Measurements from ENCODE around the gene GC.
"Not testable (repeated sequence)": the region's sequence is repeated elsewhere in the genome, so short reads cannot be mapped to it uniquely, and the experiment has no call there.

GC gene

DNA sequence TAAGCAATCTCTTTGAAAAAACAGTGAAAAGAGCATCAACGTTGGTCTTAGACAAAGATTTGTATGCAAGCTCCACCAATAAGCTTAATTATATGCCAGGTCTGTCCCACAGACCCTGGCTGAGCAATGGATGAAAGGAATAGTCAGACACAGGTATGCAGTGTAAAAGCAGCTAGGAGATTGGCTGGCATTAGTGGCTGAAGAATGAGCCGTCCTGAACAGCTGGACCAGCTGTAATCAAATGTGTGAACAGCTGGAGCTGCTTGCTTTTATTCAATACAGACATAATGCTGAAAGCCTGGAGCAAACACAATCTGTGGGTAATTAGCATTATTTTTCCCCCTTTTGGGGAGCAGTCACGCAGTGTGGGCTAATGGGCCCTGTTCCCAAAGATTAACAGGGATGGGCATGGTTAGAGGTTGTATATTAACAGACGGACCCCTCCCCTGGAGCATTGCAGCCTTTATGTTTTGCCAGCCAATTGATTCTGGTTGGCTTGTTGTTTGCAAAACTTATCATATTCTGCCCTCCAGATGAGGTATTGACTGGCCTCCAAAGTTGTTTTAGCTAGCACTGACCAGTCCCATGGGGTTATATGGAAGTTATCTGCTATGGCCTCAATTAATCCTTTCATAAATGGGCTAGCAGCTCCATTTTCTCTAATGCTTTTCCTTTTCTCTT lies 20.3 kb upstream of the GC start:
- H3K4me1 ChIP-seq (ENCODE audit: control insufficient read depth, insufficient read depth, low read length, unreplicated experiment); H3K27ac ChIP-seq (ENCODE audit: low read depth, low read length); H3K79me2 ChIP-seq (ENCODE audit: control insufficient read depth, insufficient read depth, low read length, unreplicated experiment); H2AFZ ChIP-seq (ENCODE audit: low read length, unreplicated experiment); H3K36me3 ChIP-seq (ENCODE audit: insufficient read depth, low read length); H3K27me3 ChIP-seq (ENCODE audit: insufficient read depth, low read length); H3K4me3 ChIP-seq (ENCODE audit: low read depth, low read length): not testable (repeated sequence)

- Histone ChIP-seq H3K27me3 (ENCODE audit: insufficient read depth, low read length) (peaks cover 12% of the 10 kb centered on the region; the same call in 1 of the 2 replicates), H3K4me3 (ENCODE audit: low read depth, low read length) (no peak overlapping the region), H3K79me2 (ENCODE audit: control insufficient read depth, insufficient read depth, low read length, unreplicated experiment) (no peaks in the 10 kb centered on the region), H3K36me3 (ENCODE audit: insufficient read depth, low read length) (no peaks in the 10 kb centered on the region), H3K27ac (ENCODE audit: low read depth, low read length) (no peak overlapping the region), H3K4me1 (ENCODE audit: control insufficient read depth, insufficient read depth, low read length, unreplicated experiment) (no peaks in the 10 kb centered on the region), H2AFZ (ENCODE audit: low read length, unreplicated experiment) (no peak overlapping the region)
Measured at GRCh38 chr4:71785959-71786358, 2.1 kb upstream of the GC start.

- no peak overlapping the region for H3K27ac ChIP-seq (ENCODE audit: low read depth, low read length)
- no peaks in the 10 kb centered on the region for H3K4me1 ChIP-seq (ENCODE audit: control insufficient read depth, insufficient read depth, low read length, unreplicated experiment)
- H3K27me3 ChIP-seq (ENCODE audit: insufficient read depth, low read length): peaks cover 12% of the 10 kb centered on the region; the same call in 1 of the 2 replicates
- no peaks in the 10 kb centered on the region for H3K36me3 ChIP-seq (ENCODE audit: insufficient read depth, low read length)
- no peak overlapping the region for H2AFZ ChIP-seq (ENCODE audit: low read length, unreplicated experiment)
- no peak overlapping the region for H3K4me3 ChIP-seq (ENCODE audit: low read depth, low read length)
- no peaks in the 10 kb centered on the region for H3K79me2 ChIP-seq (ENCODE audit: control insufficient read depth, insufficient read depth, low read length, unreplicated experiment)
Measured at GRCh38 chr4:71784569-71785197, 804 bp upstream of the GC start.

- Histone ChIP-seq H3K79me2 (ENCODE audit: control insufficient read depth, insufficient read depth, low read length, unreplicated experiment) (no peaks in the 10 kb centered on the region), H3K4me3 (ENCODE audit: low read depth, low read length) (no peak overlapping the region), H3K4me1 (ENCODE audit: control insufficient read depth, insufficient read depth, low read length, unreplicated experiment) (no peaks in the 10 kb centered on the region), H3K27ac (ENCODE audit: low read depth, low read length) (no peak overlapping the region), H2AFZ (ENCODE audit: low read length, unreplicated experiment) (no peak overlapping the region), H3K36me3 (ENCODE audit: insufficient read depth, low read length) (no peaks in the 10 kb centered on the region), H3K27me3 (ENCODE audit: insufficient read depth, low read length) (peaks cover 39% of the 10 kb centered on the region)
Measured at GRCh38 chr4:71777891-71778290, 6.0 kb downstream of the GC start.

DNA sequence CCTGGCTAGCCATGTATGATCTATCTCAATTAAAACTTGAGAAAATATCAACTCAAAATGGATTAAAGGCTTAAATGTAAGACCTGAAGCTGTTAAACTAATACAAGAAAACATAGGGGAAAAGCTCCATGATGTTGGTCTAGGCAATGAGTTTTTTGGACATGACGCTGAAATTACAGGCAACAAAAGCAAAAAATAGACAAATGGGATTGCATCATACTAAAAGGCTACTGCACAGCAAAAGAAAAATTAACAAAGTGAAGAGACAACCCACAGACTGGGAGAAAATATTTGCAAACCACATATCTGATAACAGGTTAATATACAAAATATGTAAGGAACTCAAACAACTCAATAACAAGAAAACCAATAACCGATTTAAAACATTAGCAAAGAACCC lies 8.4 kb downstream of the GC start:
- H3K27me3 ChIP-seq (ENCODE audit: insufficient read depth, low read length): peaks cover 44% of the 10 kb centered on the region
- no peaks in the 10 kb centered on the region for H3K79me2 ChIP-seq (ENCODE audit: control insufficient read depth, insufficient read depth, low read length, unreplicated experiment)
- no peaks in the 10 kb centered on the region for H3K4me1 ChIP-seq (ENCODE audit: control insufficient read depth, insufficient read depth, low read length, unreplicated experiment)
- H3K27ac ChIP-seq (ENCODE audit: low read depth, low read length): no peak overlapping the region
- no peak overlapping the region for H2AFZ ChIP-seq (ENCODE audit: low read length, unreplicated experiment)
- H3K36me3 ChIP-seq (ENCODE audit: insufficient read depth, low read length): no peaks in the 10 kb centered on the region
- no peak overlapping the region for H3K4me3 ChIP-seq (ENCODE audit: low read depth, low read length)

DNA sequence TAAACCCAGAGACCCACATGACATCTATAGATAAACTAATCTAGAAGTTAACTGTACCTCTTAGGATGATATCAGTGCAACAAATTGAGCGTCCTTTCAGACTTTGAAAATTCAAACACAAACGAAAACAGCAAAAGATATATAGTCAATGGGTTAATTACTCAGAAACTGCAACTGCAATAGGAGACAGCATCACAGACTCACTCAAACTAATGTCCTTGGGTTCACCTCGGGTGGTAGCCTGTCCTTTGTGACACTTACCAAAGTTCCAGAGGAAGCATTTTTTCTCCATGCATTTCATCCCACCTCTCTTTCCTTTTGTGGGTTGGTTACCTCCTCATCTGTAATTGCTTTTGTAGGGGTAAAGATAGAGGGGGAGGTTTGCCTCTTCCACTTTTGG lies 9.7 kb downstream of the GC start:
- no peak overlapping the region for H3K27ac ChIP-seq (ENCODE audit: low read depth, low read length)
- no peaks in the 10 kb centered on the region for H3K4me1 ChIP-seq (ENCODE audit: control insufficient read depth, insufficient read depth, low read length, unreplicated experiment)
- H3K4me3 ChIP-seq (ENCODE audit: low read depth, low read length): no peak overlapping the region
- no peaks in the 10 kb centered on the region for H3K79me2 ChIP-seq (ENCODE audit: control insufficient read depth, insufficient read depth, low read length, unreplicated experiment)
- H3K36me3 ChIP-seq (ENCODE audit: insufficient read depth, low read length): no peaks in the 10 kb centered on the region
- no peak overlapping the region for H2AFZ ChIP-seq (ENCODE audit: low read length, unreplicated experiment)
- peaks cover 38% of the 10 kb centered on the region for H3K27me3 ChIP-seq (ENCODE audit: insufficient read depth, low read length)

DNA sequence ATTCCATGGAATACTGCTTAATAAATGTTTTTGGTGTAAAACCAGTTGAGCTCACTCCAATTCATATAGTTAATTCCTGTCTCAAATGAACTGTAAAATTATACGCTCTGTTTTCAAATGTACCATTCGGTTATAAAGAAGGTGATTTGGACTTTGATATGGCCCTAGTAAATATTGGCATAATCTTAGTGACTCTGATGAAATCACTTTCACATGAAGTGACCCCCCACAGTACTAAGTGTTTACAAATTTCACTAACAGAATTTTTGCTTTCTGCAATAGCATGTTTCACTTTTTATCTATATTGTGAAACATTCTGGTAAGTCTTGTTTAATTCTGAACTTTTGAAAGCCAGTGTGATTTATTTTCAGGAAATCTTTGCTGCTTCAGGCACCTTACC lies 10.9 kb downstream of the GC start:
- Histone ChIP-seq H3K4me1 (ENCODE audit: control insufficient read depth, insufficient read depth, low read length, unreplicated experiment) (no peaks in the 10 kb centered on the region), H3K36me3 (ENCODE audit: insufficient read depth, low read length) (no peaks in the 10 kb centered on the region), H3K27ac (ENCODE audit: low read depth, low read length) (no peak overlapping the region), H3K4me3 (ENCODE audit: low read depth, low read length) (no peak overlapping the region), H2AFZ (ENCODE audit: low read length, unreplicated experiment) (no peak overlapping the region), H3K79me2 (ENCODE audit: control insufficient read depth, insufficient read depth, low read length, unreplicated experiment) (no peaks in the 10 kb centered on the region), H3K27me3 (ENCODE audit: insufficient read depth, low read length) (peaks cover 35% of the 10 kb centered on the region)

GRCh38 chr4:71772592-71772991 lies 11.3 kb downstream of the GC start:
- Histone ChIP-seq H3K4me3 (ENCODE audit: low read depth, low read length) (no peak overlapping the region), H3K27me3 (ENCODE audit: insufficient read depth, low read length) (peaks cover 35% of the 10 kb centered on the region), H3K27ac (ENCODE audit: low read depth, low read length) (no peak overlapping the region), H3K36me3 (ENCODE audit: insufficient read depth, low read length) (no peaks in the 10 kb centered on the region), H2AFZ (ENCODE audit: low read length, unreplicated experiment) (no peak overlapping the region), H3K4me1 (ENCODE audit: control insufficient read depth, insufficient read depth, low read length, unreplicated experiment) (no peaks in the 10 kb centered on the region), H3K79me2 (ENCODE audit: control insufficient read depth, insufficient read depth, low read length, unreplicated experiment) (no peaks in the 10 kb centered on the region)

DNA sequence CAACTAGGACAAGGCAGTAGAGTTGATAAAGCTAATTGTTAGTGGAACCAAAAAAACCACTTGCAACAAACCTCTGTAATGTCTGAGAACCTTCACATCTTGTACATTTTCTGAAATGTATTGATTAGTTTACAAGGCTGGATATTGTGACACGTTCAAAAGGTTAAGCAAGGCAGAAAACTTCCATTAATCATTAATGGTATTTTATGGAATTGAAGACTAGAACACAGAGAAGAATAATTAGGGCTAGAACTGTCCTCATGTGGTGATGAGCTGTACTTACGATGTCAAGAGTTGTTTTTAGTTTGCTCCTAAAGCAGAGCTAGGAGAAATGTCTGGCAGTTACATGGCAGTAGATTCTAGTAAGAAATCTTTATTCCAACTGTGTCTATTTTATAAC lies 12.3 kb downstream of the GC start:
- H3K4me3 ChIP-seq (ENCODE audit: low read depth, low read length): no peak overlapping the region
- H2AFZ ChIP-seq (ENCODE audit: low read length, unreplicated experiment): no peak overlapping the region
- no peaks in the 10 kb centered on the region for H3K36me3 ChIP-seq (ENCODE audit: insufficient read depth, low read length)
- no peaks in the 10 kb centered on the region for H3K79me2 ChIP-seq (ENCODE audit: control insufficient read depth, insufficient read depth, low read length, unreplicated experiment)
- H3K4me1 ChIP-seq (ENCODE audit: control insufficient read depth, insufficient read depth, low read length, unreplicated experiment): no peaks in the 10 kb centered on the region
- H3K27ac ChIP-seq (ENCODE audit: low read depth, low read length): no peak overlapping the region
- peaks cover 37% of the 10 kb centered on the region for H3K27me3 ChIP-seq (ENCODE audit: insufficient read depth, low read length)

- Histone ChIP-seq H3K79me2 (ENCODE audit: control insufficient read depth, insufficient read depth, low read length, unreplicated experiment) (no peaks in the 10 kb centered on the region), H3K4me3 (ENCODE audit: low read depth, low read length) (no peak overlapping the region; the same call in 1 of the 2 replicates), H3K27me3 (ENCODE audit: insufficient read depth, low read length) (peaks cover 30% of the 10 kb centered on the region), H3K4me1 (ENCODE audit: control insufficient read depth, insufficient read depth, low read length, unreplicated experiment) (no peaks in the 10 kb centered on the region), H3K36me3 (ENCODE audit: insufficient read depth, low read length) (no peaks in the 10 kb centered on the region), H2AFZ (ENCODE audit: low read length, unreplicated experiment) (no peak overlapping the region), H3K27ac (ENCODE audit: low read depth, low read length) (no peak overlapping the region)
Measured at GRCh38 chr4:71769434-71769833, 14.4 kb downstream of the GC start.

DNA sequence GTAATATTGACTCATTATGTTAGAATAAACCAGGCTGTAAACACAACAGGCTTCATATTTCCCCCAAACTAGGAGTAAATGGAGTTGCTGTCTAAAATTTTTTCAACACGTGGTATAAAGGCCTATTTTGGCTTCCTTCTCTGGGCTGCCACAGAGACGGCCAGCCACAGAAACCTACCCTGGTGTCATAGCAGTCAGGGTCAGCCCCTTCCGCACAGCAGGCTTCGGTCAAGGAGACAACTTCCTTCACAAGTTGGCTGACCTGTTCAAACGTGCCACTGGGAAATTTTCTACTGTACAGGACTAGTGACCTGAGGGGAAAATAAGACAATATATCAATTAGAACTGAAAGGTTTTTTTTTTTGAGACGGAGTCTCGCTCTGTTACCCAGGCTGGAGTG lies 15.8 kb downstream of the GC start:
- Histone ChIP-seq H3K79me2 (ENCODE audit: control insufficient read depth, insufficient read depth, low read length, unreplicated experiment) (no peaks in the 10 kb centered on the region), H3K4me3 (ENCODE audit: low read depth, low read length) (no peak overlapping the region), H3K36me3 (ENCODE audit: insufficient read depth, low read length) (no peaks in the 10 kb centered on the region), H2AFZ (ENCODE audit: low read length, unreplicated experiment) (no peak overlapping the region), H3K27me3 (ENCODE audit: insufficient read depth, low read length) (peaks cover 20% of the 10 kb centered on the region), H3K4me1 (ENCODE audit: control insufficient read depth, insufficient read depth, low read length, unreplicated experiment) (no peaks in the 10 kb centered on the region), H3K27ac (ENCODE audit: low read depth, low read length) (no peak overlapping the region)
